OCI-LY3 (cell line): ENCODE data around the gene ITGA11.

Experiments
- EZH2phosphoT487 ChIP-seq: fragments of 200-600 bp; shearing (Covaris generic); IDR thresholded peaks from 2 replicates; pipeline ENCODE4 v1.6.1; 2018; ENCODE audit warnings: antibody characterized with exemption, mixed run types, low read depth
- TF ChIP-seq, protein P1 (sequence below): fragments of 200-600, 300-600 bp; sonication (generic); IDR thresholded peaks from 2 replicates; pipeline ENCODE4 v1.5.1; 2014; ENCODE audit warnings: antibody characterized with exemption, low read length, low read depth

DNA sequence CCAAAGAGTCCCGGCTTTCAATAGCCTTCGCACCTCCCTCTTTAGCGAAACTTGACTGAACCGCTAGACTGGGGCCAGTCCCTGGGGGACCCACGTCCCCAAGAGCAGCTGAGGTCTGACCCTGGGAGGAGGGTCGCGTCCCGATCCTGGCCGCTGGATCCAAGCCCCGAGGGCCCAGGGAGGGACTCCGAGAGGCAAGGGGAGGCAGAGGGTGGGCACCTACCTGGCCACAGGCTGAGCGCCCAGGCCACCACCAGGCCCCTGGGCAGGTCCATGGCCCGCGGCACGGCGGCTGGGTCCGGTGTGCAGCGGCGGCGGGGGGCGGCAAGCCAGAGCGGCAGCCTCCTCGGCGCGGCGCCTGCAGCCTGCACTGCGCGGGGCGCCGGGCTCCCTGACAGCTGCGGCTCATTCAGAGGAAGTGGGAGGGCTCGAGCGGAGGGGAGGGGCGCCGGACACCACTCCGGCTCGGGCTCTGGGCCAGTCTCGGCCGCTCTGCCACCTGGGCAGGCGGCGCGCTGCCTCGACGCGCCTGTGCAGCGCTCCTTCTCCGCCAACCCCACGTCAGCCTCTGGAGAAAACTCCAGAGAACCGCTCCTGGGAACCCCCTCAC is at the start of gene ITGA11:
- TF ChIP-seq, protein P1, sequence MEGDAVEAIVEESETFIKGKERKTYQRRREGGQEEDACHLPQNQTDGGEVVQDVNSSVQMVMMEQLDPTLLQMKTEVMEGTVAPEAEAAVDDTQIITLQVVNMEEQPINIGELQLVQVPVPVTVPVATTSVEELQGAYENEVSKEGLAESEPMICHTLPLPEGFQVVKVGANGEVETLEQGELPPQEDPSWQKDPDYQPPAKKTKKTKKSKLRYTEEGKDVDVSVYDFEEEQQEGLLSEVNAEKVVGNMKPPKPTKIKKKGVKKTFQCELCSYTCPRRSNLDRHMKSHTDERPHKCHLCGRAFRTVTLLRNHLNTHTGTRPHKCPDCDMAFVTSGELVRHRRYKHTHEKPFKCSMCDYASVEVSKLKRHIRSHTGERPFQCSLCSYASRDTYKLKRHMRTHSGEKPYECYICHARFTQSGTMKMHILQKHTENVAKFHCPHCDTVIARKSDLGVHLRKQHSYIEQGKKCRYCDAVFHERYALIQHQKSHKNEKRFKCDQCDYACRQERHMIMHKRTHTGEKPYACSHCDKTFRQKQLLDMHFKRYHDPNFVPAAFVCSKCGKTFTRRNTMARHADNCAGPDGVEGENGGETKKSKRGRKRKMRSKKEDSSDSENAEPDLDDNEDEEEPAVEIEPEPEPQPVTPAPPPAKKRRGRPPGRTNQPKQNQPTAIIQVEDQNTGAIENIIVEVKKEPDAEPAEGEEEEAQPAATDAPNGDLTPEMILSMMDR: no peak
- no peak for TF ChIP-seq EZH2phosphoT487
